Stromal cell of bone marrow (primary cell): ENCODE data around the gene DMRTB1.
A peak's percentile ranks its signal among the peaks of the same experiment; 100 is the strongest.

Experiments used
- DNase-seq: peaks from one replicate; pipeline ENCODE4 v3.0.0-alpha.2; 2012; ENCODE audit warnings: low read depth

DMRTB1 gene

DNA sequence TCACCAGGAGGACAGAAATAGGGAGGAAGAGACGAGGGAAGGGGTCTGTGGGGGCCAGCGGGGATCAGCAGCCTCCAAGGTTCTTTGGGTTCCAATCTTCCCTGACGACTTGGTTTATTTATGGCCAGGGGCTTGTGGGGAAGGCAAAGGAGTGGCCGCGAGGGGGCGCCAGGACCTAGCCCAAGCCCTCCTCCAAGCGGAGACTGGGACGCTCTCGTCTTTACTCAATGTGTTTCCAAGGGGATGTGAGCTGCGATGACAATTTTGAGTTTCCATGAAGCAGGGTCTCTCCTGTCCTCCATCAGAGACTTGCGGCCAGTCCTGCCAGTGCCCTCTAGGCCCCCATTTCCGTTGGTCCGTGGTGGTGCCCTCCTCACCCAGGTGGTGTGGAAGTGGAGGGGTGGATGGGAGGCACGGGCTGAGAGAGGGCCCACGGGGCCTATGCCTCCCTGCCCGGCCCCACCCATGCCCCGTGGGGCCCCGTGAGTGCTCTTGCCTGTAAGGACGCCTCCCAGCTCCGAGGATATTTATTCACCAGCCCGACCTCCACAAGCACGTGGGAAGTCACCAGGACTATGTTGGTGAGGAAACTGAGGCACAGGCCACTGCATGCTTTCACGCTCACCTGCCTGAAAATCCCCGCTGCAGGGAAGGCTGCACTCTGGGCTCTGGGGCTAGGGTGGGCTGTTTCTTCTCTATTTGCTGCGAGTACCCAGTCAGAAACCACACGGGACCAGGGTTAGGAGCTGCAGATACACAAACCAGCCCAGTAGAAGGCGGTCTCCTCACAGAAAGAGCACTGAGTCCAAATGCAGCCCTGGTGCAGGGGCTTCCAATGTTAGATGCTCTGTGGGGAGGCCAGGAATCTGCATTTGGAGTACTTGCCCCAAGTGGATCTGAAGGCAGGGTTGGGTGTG, 26.5 kb downstream of the DMRTB1 start:
- DNase-seq: peak; percentile 53

DNA sequence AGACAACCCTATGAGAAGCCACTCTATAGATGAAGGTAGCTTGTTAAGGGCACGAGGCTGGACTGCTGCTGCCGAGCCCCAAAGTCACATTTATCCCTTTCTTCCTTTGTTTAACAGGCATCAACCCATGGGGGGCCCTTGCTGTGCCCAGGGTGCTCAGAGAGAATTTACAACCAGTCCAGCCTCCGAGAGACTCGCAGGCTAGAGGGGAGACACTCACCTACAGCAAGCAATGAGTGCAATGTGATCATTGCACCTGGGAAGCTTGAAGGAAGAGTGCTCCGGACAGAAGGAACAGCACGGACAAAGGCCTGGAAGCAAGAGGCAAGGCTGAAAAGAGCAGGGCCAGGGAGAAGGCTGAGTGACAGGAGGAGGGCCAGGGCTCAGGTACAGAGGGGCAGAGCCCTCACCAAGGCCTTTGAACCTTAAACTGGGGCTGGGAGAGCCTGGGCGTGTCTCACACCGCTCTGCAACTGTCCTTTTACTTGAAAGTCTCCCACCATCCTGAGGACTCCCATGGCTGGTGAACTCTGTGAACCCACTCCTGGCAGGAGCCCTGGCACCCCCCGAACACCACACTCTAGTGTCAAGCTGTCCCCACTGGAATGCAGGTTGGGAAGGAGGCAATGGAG, 27.3 kb downstream of the DMRTB1 start:
- DNase-seq: no peak

DNA sequence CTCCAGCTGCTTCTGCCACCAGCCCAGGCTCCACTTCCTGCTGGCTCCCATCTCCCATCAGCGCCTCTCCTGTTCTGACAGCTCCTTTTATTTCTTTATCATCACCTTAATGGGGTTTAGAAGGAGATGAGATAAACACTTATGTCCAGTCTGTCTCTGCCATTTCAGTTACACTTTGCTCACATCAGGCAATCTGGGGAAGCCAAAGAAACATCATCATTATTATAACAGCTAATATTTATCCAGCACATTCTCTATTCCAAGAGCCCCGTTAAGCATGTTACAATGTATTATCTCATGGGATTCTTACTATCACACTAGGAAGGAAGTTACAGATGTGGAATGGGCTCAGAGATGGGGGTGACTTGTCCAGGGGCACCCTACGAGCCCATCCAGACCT, 31.2 kb downstream of the DMRTB1 start:
- no peak for DNase-seq

DNA sequence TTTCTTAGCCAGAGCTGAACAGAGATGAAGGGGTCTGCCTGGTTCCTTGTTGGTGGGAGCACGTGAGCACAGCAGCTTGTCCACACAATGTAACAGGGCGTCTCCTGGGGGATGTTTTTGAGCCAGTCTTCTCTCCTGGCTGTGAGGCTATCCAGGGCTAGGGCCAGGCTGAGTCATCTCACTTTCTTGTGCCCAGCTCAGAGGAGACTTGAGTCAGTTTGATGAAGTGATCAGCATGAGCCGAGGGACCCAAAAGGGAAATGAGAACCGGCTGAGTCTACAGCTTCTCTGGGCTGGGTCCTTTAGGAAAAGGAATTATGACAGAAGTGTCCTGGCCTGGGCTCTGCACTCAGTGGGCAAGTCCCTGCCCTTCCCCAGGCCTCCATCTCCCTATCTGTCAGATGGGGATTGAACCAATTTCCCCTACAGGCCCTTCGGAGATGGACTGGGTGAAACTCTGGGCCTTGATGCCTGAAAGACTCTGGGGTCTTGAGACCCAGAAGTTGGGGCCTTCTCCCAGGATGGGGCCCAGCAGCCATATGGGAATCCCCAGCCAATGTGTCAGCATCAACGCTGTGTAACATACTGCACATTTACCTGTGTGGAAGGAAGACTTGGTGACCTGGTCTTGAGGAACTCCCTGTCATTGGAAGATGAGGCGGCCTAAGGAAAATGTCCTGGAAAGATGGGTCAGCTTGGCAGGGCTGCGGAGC, 36.6 kb downstream of the DMRTB1 start:
- peak; percentile 47 for DNase-seq

DNA sequence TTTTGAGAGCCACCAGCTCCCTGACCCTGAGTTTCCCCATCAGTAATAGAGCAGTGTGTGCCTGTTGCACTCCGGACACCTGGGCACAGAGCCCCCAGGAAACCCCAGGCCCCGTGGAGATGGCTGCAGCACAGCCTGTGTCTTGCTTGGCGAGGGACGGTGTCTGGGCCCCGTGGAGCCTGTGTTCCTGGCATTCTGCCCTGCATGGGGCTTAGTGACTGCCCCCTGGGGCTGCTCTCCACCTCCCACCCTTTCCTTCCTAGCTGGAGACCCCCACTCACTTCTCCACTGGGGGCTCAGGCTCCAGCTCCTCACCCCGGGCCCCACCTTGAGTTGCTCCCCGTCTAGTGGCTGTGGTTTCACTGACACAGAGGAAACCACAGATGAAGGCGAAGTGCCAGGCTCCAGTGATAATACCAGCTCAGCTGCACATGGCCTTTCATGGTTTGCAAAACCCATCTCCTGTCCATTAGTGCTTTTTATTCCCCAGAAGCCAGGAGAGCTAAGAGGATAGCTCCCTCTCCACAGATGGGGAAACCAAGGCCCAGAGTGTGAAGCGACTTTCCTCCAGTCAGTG, 39.4 kb downstream of the DMRTB1 start:
- peak; percentile 42 for DNase-seq

DNA sequence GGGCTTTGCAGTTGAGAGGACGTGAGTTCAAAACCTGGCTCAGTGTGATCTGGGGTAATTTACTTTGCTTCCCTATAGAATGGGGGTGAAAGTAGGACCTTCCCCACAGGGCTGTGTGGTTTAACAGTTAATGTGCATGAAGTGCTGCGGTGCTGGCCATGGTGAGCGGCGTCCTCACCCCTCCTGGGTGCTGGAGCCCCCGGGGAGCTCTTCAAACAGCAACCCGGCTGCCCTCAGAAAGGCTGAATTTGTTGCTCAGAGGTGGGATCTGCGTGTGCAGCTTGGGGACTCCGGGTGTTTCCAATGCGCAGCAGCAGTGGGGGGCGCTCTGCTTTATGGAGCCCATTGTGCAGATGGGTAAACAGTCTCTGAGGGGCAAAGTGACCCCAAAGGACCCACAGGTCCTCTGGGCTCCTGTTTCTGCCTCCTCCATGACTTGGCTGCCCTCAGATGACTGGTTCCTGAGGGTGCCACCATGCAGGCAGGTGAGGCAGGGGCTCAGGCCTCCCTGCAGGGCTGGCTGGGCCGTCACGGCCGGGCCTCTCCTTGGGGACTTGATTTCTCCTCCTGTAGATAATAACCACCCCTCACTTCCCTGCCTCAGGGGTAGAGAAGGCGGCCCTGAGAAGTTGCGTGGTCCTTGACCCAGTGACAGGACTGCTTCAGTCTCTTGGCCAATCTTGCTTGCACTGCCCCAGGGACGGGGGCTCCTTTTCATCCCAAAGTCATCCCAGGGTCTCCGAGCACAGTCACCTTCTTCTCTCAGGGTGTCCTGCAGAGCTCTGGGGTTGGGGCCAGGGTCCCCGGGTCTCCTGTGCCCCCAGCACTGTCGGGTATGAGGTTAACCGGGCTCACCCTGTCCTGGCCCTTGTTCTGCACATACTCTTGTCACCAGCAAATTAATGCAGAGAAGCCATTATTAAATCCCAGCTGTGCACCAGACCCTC, 40.3 kb downstream of the DMRTB1 start:
- DNase-seq: no peak

DNA sequence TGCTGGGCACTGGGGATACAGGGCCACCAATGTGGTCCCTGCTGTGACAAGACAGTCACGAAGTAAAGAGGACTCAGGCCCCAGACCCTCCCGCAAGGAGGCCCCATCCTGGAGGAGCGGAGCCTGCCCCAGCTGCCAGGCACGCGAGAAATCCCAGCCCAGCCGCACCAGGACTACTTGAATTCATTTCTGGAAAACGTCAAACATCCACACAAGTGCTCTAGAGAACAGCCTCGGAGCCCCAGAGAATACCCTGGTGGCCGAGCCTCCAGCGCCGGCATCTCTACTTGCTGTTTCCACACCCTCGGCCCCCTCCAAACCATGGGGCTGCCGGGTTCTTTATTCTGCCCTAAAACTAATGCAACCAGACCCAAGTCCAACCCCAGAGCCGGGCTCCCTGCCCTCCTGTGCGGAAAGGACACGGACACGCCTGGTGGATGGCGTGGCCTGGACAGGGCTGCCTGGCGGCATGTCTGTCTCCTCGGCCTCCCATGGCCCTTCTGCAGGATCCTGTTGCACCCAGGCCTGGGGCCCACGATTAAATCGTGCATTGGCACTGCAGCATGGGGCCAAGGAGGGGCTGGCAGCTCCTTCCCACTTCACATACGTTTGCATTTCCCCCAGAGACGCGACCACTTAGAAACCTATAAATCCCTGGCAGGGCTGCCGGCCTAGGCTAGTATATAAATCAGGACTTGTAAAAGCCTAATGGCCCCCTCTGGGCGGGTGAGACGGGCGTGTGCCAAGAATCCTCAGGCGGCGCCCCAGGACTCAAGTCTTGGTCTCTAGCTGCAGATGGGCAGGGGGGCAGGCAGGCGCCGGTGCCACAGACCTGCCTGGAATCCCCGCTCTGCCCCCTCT, 41.2 kb downstream of the DMRTB1 start:
- no peak for DNase-seq

DNA sequence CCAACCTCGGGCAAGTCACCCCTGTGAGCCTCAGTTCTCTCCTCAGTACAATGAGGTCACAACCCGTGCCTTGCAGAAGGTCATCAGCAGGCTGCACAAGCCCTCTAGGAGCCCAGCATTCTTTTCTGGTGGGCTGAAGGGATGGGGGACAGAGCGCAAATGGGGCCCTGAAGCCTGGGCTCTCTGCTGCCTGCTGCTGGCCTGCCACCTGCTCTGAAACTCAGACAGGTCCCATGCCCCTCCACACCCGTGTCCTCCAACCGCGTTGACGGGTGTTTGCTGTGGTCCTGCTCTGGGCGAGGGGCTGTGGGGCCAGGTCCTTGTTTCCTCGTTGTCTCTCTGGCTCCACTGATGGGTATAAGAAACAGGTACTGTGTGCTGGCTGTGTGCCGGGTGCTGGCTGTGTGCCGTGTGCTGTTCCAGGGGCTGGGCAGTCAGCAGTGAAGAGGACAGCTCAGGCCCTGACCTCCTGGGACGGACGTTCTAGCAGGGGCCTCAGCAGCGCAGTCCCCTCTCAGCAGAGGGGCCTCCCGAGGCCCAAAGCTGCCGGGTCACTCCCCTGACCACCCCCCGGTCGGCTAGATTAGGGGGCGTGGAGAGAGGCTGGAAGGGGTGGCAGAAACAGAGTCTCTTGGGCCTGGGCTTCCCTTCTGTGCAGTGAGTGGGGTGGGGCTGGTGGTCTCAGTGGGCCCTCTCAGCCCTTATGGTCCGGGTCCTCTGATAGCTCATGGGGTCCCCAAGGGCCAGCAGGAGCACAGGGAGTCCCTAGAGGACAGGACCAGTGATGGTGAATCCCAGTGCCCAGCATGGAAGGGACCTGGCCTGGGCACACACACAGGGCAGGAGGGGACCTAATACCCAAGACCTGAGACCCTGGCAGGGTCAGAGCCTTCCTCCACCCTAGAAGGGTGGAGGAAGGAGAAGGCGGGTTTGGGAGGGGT, 42.1 kb downstream of the DMRTB1 start:
- no peak for DNase-seq

DNA sequence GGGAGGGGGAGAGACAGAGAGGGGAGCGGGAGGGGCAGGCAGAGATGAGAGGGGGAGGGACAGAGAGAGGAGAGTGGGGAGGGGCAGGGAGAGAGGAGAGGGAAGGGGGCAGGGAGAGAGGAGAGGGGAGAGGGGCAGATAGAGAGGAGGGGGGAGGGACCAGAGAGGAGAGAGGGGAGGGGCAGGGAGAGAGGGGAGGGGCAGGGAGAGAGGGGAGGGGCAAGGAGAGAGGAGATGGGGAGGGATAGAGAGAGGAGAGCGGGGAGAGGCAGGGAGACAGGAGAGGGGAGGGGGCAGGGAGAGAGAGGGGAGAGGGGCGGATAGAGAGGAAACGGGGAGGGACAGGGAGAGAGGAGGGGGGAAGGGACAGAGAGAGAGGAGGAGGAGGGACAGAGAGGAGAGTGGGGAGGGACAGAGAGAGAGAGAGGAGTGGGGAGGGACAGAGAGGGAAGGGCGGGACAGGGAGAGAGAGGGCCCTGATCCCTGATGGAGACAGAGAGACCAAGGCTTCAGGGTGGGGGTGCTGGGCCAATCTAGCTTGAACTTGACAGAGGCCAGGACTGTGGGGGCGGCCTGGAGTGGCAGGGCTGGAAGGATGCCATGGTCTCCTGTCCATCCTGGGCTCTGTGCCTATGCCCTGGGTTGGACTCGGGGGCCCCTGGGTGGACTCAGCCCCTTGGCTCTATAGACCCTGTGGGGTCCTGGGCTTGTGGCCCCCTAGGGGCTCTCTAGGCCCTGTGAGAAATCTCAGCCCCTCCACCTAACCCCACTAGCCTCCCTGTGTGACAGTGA, 43.6 kb downstream of the DMRTB1 start:
- no peak for DNase-seq

DNA sequence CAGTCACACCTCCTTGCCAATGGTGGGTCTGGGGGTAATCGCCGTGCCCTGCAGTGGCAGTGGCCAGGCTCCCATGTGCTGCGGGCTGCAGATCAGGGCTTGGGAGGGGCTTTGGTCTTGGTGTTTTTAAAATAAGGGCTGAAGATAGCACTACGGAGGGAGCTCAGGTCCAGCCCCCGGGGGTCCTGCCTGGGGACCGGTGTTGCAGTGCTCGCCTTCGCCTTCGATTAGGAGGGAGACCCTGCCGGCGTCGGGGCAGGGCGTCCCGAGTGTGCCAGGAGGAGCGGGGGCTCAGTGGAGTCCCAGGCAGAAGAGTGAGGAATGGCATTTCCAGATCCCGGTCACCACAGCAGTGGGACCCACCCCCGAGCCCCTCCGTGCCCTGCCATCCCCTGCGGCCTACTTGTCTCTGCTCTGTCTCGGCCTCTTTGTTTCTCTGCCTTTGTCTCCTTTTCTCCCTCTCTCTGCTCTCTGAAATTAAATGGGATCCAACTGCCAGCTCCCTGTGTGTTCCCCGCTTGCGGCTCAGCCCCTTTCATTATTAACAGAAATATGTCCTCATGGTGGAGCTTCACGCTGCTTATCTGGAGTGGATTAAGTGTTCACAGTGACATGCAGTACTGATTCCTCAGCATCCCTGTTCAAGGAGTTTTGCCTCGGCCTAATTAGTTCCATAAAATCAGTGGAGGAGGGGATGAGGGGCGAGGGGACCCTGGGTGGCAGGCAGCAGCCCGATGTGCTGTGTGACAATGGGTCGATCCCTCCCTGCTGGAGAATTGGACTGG, 44.4 kb downstream of the DMRTB1 start:
- no peak for DNase-seq

DNA sequence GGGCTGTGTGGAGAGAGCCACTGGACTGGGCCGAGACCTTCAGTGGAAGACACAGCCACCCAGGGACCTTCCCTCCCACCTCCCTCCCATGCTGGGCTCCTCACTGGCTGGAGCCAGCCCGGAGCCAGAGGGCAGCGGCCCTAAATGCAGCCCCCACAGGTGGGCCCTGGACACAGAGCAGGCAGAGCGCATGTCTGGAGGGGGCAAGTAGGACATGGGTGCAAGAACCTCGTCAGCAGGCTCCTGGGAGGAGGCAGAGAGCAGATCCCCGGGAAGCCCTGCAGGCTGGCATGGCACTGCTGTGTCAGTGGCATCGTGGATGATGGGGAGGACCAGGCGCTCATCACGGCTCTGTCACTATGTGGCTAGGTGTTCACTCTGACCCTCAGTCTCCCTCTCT, 45.7 kb downstream of the DMRTB1 start:
- no peak for DNase-seq

DNA sequence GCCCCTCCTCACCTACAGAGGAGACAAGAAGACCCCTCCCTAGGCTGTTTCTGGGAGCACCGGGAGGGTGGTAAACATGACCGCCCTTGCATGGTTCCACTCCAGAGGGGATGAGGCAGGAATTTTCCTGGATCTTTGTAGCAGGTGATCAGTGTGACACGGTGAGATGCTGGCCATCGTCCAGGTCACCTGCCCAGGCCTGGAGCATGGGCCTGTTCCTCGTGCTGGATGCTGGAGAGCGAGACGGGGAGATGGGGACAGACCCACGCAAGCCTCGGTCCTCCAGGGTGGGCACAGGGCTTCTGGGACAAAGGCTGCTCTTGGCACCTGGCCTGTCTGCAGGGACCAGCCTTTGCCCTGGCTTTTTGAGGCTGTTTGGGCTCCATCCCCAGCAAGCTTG, 46.2 kb downstream of the DMRTB1 start:
- DNase-seq: no peak

DNA sequence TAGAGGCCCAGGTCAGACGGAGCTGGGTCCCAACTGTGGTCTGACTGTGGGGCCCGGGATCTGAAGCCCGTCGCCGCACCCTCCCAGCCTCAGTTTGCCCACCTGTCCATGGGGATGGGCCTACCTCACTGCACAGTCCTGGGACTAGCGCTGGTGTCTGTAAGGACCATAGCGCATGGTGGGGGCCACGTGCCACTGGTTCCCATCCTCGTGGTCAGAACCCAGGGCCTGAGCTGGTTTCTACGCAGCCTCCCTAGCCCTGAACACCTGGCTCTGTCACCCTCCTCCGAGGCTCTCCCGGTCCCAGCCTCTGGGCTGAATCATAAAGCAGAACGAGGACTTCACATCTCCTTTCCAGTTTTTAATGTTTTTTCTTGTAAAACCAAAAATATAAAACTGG, 46.7 kb downstream of the DMRTB1 start:
- no peak for DNase-seq

DNA sequence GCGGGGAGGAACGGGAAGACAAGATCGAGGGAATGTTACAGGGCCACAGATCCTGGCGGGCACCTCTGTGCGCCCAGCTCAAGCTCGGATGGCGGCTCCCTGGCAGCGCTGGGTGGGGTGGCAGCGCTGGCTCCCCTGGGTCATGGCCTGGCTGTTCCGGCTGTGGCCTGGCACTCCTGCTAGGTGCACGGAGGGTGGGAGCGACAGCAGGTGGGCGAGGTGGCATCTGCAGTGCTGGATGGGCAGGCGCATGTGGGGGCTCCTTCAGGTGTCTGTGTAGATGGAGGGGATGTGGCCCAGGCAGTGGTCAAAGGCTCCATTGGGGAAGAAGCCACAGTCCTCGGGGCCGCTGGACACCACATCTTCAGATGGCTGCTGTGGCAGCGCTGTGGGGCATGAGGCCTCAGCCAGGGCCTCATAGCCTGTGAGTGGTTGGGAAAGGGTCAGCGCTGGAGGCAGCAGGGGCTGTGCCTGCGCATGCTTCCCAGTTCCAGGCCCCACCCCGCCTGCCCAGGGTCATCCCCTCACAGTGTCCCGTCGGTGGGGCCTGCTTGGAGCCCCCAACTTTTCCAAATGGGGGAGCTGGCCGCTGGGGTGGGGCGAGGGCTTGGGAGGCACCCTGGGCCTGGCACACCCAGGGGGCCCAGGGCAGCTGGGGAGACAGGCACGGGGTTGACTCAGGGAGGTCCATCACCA, 47.3 kb downstream of the DMRTB1 start:
- DNase-seq: no peak

DNA sequence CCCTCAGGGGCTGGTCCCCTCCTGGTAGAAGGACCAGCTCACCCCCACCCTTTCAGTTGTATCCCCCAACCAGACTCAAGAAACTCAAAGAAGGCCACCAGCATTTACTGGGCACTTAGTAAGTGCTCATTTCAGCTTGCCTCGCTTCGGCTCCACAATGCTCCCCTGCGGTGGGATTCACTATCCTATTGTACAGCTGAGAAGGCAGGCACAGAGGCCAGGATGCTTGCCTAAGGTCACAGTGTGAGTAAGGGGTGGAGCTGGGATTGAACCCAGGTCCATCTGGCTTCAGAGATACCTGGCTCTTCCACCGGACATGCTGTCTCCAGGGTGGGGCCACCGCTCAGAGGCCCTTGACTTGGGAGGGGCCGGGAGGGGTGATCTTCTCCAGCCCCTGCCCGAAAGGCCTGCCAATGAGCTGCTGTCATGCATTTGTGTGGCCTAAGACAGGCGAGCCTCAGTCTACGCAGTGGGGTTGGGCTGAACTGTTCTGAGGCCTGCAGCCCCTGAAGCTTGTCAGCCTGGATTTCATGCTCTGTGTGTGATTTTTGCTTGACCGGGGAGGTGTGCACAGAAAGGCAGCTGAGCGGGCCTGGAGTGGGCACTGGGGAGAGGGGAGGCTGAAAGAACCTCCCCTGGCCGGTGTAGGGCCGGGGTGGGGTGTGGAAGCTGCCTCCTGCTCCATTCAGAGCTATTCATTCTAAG, 48.1 kb downstream of the DMRTB1 start:
- no peak for DNase-seq
